Measurements from ENCODE around the gene ZSWIM1. TPM values are rescaled to one million over a fixed set of nuclear protein-coding genes. Genes with fewer than 3 reads are reported as not detected.

The ZSWIM1 gene
- total RNA-seq, 3 donors from 2014 or later: 11.3 to 12.6 (median 12.4) TPM

DNA sequence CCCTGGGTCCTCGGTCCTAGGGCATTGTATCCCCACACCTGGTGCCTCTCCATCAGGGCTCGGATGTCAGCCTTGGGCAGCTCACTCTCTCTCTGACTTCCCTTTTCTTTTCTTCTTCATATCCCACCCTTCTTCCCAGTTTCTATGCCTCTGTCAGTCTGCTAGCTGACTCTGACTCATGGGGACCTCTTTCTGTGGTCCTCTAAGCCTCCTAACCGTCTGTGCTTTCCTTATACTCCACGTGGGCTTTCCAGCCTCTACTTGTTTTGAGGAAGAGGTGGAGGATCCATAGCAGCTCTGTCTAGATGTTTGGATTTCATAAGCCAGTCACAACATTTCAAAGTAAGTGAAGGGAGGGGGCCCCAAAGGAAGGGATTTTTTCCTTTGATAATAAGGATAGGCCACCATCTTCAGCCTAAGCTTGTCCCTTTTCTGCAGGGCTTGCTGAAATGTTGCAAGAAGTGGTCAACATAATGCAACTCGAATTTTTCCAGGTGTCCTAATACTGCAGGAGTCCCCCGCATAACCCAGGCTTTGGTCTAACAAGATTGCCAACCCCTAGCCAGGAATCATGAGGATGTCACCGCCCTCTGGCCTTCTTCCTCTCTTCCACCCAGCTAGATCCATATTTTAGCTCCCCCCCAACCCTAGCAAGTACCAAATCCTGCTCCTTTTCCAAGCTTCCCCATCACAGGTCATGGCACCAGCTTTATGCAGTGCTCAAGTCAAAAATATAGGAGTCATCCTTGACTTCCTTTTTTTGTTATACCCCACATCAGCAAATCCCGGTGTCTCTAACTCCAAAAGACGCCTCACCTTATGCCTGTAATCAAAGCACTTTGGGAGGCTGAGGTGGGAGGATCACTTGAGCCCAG lies 39.7 kb downstream of the ZSWIM1 start:
- ATAC-seq (no peak), DNase-seq (peak in 1 of 3 donors; percentile 2)
- peaks cover 7% of the 10 kb centered on the region for H3K4me1 ChIP-seq (ENCODE audit: low read depth)
- intact Hi-C loops (cut with DNase I, micrococcal nuclease): no loop called here
- no peaks in the 10 kb centered on the region for H3K9me3 ChIP-seq
- H3K36me3 ChIP-seq (ENCODE audit: low read depth): no peaks in the 10 kb centered on the region
- no peak overlapping the region for H3K4me3 ChIP-seq
- TF ChIP-seq, protein P1, sequence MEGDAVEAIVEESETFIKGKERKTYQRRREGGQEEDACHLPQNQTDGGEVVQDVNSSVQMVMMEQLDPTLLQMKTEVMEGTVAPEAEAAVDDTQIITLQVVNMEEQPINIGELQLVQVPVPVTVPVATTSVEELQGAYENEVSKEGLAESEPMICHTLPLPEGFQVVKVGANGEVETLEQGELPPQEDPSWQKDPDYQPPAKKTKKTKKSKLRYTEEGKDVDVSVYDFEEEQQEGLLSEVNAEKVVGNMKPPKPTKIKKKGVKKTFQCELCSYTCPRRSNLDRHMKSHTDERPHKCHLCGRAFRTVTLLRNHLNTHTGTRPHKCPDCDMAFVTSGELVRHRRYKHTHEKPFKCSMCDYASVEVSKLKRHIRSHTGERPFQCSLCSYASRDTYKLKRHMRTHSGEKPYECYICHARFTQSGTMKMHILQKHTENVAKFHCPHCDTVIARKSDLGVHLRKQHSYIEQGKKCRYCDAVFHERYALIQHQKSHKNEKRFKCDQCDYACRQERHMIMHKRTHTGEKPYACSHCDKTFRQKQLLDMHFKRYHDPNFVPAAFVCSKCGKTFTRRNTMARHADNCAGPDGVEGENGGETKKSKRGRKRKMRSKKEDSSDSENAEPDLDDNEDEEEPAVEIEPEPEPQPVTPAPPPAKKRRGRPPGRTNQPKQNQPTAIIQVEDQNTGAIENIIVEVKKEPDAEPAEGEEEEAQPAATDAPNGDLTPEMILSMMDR (IDR thresholded peaks at IDR 0.05): no peak

DNA sequence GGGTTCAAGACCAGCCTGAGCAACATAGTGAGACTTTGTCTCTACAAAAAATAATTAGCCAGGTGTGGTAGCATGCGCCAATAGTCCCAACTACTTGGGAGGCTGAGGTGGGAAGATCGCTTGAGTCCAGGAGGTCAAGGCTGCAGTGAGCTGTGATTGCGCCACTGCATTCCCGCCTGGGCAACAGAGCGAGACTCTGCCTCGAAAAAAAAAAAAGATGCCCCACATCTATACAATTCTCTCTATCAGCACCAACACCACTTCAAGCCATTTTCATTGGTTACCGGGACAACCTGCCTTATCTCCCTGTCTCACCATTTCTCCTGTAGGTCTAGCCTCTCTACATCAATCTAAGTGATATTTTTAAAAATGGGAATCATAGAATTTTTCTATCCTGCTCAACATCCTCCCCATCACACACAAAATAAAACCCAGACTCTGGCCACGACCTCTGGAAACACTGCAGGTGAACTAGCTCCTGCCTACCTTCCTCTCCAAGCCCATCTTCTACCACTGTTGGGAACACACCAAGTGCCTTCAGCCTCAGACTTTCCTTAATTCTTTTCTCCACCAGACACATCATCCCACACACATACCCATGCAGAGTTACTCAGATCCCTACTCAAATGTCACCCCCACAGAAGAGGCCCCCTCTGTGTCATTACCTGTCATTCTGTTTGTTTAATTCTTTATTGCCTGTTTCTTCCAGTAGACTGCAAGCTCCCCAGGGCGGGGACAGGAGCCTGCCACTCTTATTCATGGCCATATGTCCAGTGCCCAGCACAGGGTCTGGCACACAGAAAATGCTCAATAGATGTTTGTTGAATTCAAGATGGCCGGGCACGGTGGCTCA lies 40.5 kb downstream of the ZSWIM1 start:
- no peaks in the 10 kb centered on the region for H3K36me3 ChIP-seq (ENCODE audit: low read depth)
- H3K4me3 ChIP-seq: no peak overlapping the region
- H3K9me3 ChIP-seq: no peaks in the 10 kb centered on the region
- DNase-seq (peak in 1 of 3 donors; percentile 22), ATAC-seq (no peak)
- peaks cover 7% of the 10 kb centered on the region for H3K4me1 ChIP-seq (ENCODE audit: low read depth)
- intact Hi-C loops (cut with DNase I, micrococcal nuclease): no loop called here
- TF ChIP-seq, protein P1 (IDR thresholded peaks at IDR 0.05): no peak

- DNase-seq: peak in 2 of 3 donors; percentile 51 to 59
- intact Hi-C loops (cut with DNase I, micrococcal nuclease): no loop called here
These were observed 43.6 kb downstream of the ZSWIM1 start for GRCh38 chr20:45924391-45925261.

GRCh38 chr20:45925821-45926506 lies 44.9 kb downstream of the ZSWIM1 start:
- Histone ChIP-seq H3K4me3 (no peak overlapping the region), H3K36me3 (ENCODE audit: low read depth) (no peaks in the 10 kb centered on the region), H3K9me3 (no peaks in the 10 kb centered on the region), H3K4me1 (ENCODE audit: low read depth) (no peaks in the 10 kb centered on the region)
- intact Hi-C loops (cut with DNase I, micrococcal nuclease): no loop called here
- TF ChIP-seq, protein P1 (IDR thresholded peaks at IDR 0.05): no peak
- DNase-seq (peak in 1 of 3 donors; percentile 36), ATAC-seq (no peak)

More at GRCh38 chr20:45924391-45925261, 43.6 kb downstream of the ZSWIM1 start:
- H3K36me3 ChIP-seq (ENCODE audit: low read depth): no peaks in the 10 kb centered on the region
- TF ChIP-seq, protein P1 (IDR thresholded peaks at IDR 0.05): no peak
- H3K4me3 ChIP-seq: no peak overlapping the region
- no peaks in the 10 kb centered on the region for H3K4me1 ChIP-seq (ENCODE audit: low read depth)
- ATAC-seq: peak; percentile 55
- no peaks in the 10 kb centered on the region for H3K9me3 ChIP-seq

- DNase-seq (no peak), ATAC-seq (no peak)
- Histone ChIP-seq H3K9me3 (no peaks in the 10 kb centered on the region), H3K4me3 (no peak overlapping the region), H3K36me3 (ENCODE audit: low read depth) (no peaks in the 10 kb centered on the region), H3K4me1 (ENCODE audit: low read depth) (no peaks in the 10 kb centered on the region)
- intact Hi-C loops (cut with DNase I, micrococcal nuclease): no loop called here
- TF ChIP-seq, protein P1 (IDR thresholded peaks at IDR 0.05): no peak
These were observed 45.7 kb downstream of the ZSWIM1 start for GRCh38 chr20:45926731-45927070.
